Upper lobe of left lung (tissue), 4 donors: Measurements from ENCODE around the gene EEPD1.

ENCODE experiments used
- POLR2A ChIP-seq, 4 donors: fragments of 450-650 bp; IDR thresholded peaks; one replicate each; pipeline ENCODE4 v1.5.1; 2016 to 2017; ENCODE audit warnings: antibody characterized with exemption in 4 of 4, mild to moderate bottlenecking in 2 of 4
- POLR2AphosphoS5 ChIP-seq, 2 donors: sonication (generic); formaldehyde crosslinking; IDR thresholded peaks; one replicate each; pipeline ENCODE4 v1.5.1; 2017; ENCODE audit warnings: antibody characterized with exemption in 2 of 2
- TF ChIP-seq, protein P1 (sequence below), 6 experiments: fragments of 450-650 bp in 4 of 6; fragments of 200-600 bp in 2 of 6; sonication (generic) in 2 of 6; IDR thresholded peaks; one replicate each; pipeline ENCODE4 v1.5.1; 2016 to 2019; ENCODE audit warnings: antibody characterized with exemption in 6 of 6

DNA sequence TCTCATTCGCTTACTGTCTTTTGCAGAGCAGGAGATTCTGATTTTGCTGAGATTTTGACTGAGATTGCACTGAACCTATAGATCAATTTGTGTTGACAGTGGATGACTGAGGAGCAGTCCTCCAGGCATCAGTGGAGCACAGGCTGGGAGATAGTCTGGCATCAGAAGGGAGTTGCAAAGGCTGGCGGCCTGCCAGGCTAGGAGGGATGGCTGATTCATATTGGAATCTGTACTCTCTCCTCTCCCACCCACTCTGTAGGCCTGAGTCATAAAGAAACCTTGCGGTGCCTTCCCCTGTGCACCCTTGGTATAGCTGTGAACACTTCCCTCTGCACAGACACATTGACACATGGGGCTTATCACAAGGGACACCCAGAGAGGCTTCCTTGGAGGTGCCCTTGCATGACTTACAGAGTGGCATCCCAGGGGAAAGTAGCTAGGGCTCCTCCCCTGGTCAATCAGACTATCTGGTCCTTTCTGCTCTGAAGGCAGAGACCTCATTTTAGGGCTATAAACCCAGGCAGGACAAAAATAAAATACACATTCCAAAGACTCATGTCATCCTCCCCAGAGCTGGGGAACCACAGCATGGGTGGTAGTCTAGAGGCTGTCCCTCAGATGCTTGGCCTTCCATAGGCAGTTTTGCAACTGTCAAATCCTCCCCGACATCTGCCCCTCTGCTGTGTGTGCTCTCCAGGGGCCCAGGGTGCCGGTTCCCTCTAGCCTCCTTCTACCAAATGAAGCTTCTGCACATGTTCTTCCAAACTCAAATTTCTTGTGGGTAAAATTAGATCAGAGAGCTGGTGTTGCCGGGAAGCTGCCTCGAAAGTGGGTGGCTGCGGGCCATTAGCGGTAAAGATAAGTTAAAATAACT lies 37.4 kb upstream of the EEPD1 start:
- TF ChIP-seq, protein P1, sequence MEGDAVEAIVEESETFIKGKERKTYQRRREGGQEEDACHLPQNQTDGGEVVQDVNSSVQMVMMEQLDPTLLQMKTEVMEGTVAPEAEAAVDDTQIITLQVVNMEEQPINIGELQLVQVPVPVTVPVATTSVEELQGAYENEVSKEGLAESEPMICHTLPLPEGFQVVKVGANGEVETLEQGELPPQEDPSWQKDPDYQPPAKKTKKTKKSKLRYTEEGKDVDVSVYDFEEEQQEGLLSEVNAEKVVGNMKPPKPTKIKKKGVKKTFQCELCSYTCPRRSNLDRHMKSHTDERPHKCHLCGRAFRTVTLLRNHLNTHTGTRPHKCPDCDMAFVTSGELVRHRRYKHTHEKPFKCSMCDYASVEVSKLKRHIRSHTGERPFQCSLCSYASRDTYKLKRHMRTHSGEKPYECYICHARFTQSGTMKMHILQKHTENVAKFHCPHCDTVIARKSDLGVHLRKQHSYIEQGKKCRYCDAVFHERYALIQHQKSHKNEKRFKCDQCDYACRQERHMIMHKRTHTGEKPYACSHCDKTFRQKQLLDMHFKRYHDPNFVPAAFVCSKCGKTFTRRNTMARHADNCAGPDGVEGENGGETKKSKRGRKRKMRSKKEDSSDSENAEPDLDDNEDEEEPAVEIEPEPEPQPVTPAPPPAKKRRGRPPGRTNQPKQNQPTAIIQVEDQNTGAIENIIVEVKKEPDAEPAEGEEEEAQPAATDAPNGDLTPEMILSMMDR (IDR thresholded peaks at IDR 0.05) = no peak
- peak in 1 of 2 donors; percentile 1 for TF ChIP-seq POLR2AphosphoS5 (IDR thresholded peaks at IDR 0.05)
- TF ChIP-seq POLR2A (IDR thresholded peaks at IDR 0.05) = no peak
